K562 (cell line): ENCODE measurements around the gene PAQR7. TPM values are rescaled to one million over a fixed set of nuclear protein-coding genes. Genes with fewer than 3 reads are reported as not detected.

Source experiments
- ARID1B ChIP-seq: fragments of 450-650 bp; IDR thresholded peaks from 2 replicates; pipeline ENCODE4 v1.6.1; 2016; ENCODE audit warnings: antibody characterized with exemption, mild to moderate bottlenecking, inconsistent platforms
- CCAR2 ChIP-seq: fragments of 200-400 bp; formaldehyde crosslinking; IDR thresholded peaks from 2 replicates; pipeline ENCODE4 v1.6.1; 2017; ENCODE audit warnings: mild to moderate bottlenecking, low read depth, low read length
- CHD4 ChIP-seq: fragments of 200-600 bp; sonication (generic); IDR thresholded peaks from 3 replicates; pipeline ENCODE4 v1.6.1; 2012; ENCODE audit warnings: low read depth, mild to moderate bottlenecking, mixed read lengths, low read length, inconsistent platforms; ENCODE audit not compliant: insufficient read depth, insufficient replicate concordance, poor library complexity, severe bottlenecking
- DNMT1 ChIP-seq: fragments of 450-650 bp; IDR thresholded peaks from 2 replicates; pipeline ENCODE4 v1.6.1; 2016; ENCODE audit warnings: antibody characterized with exemption, mild to moderate bottlenecking
- ELF4 ChIP-seq: fragments of 450-650 bp; formaldehyde crosslinking; IDR thresholded peaks from 2 replicates; pipeline ENCODE4 v1.4.0; 2022; ENCODE audit warnings: missing genetic modification characterization
- FOXK1 ChIP-seq: sonication (generic); formaldehyde crosslinking; IDR thresholded peaks from 2 replicates; pipeline ENCODE4 v1.8.0; 2022; ENCODE audit warnings: missing genetic modification reagents, mild to moderate bottlenecking, borderline replicate concordance
- GTF2F1 ChIP-seq: IDR thresholded peaks from 2 replicates; pipeline ENCODE4 v1.6.1; 2011; ENCODE audit warnings: low read depth, low read length, improper control_type of control experiment
- ILF3 ChIP-seq: fragments of 450-650 bp; IDR thresholded peaks from 2 replicates; pipeline ENCODE4 v1.6.1; 2018; ENCODE audit warnings: antibody characterized with exemption, mild to moderate bottlenecking, moderate library complexity, borderline replicate concordance
- RBM34 ChIP-seq: fragments of 200-400 bp; formaldehyde crosslinking; IDR thresholded peaks from 2 replicates; pipeline ENCODE4 v1.6.1; 2018; ENCODE audit warnings: low read length, borderline replicate concordance; ENCODE audit not compliant: insufficient read depth
- RFX7 ChIP-seq: fragments of 250-450 bp; sonication (Bioruptor Pico); IDR thresholded peaks from 2 replicates; pipeline ENCODE4 v1.5.1; 2021; ENCODE audit warnings: mild to moderate bottlenecking
- SMAD4 ChIP-seq: fragments of 250-450 bp; sonication (Bioruptor Pico); conservative IDR thresholded peaks from 2 replicates; pipeline ENCODE4 v1.8.0; 2021; ENCODE audit warnings: inconsistent platforms, mild to moderate bottlenecking, moderate library complexity
- SMARCC2 ChIP-seq: fragments of 450-650 bp; IDR thresholded peaks from 2 replicates; pipeline ENCODE4 v1.6.1; 2017; ENCODE audit warnings: antibody characterized with exemption, moderate library complexity, mild to moderate bottlenecking, low read depth
- TEAD4 ChIP-seq, 2 experiments: sonication (generic) in 1 of 2; formaldehyde crosslinking in 1 of 2; IDR thresholded peaks; 2 replicates each; pipeline versions ENCODE4 v1.6.1 to v1.8.0; 2012 to 2022; ENCODE audit warnings: borderline replicate concordance in 1 of 2, inconsistent platforms in 1 of 2, low read length in 1 of 2, mild to moderate bottlenecking in 1 of 2, missing genetic modification reagents in 1 of 2
- ZNF24 ChIP-seq: fragments of 450-650 bp; IDR thresholded peaks from 2 replicates; pipeline ENCODE4 v1.6.1; 2016
- polyA plus RNA-seq, 8 experiments: library from polyadenylated mRNA; depleted of rRNA in 4 of 8; stranded (reverse) in 5 of 8; unstranded in 3 of 8; fragments of >200 nt; fragmentation: Nextera tagmentation in 2 of 8; fragmentation: Illumina TruSeq in 1 of 8; extraction: Ambion mirVana in 2 of 8; extraction: Trizol in 1 of 8; gene quantifications; 2 replicates each; pipeline versions ENCODE4 v1.2.1 to v1.2.3, GENCODE V29; 2011 to 2014; ENCODE audit warnings: inconsistent platforms in 1 of 8, missing spikeins in 1 of 8
- total RNA-seq, 7 experiments: library from RNA; depleted of rRNA in 6 of 7; stranded (reverse); fragments of >200 nt in 6 of 7; fragmentation: Illumina TruSeq in 2 of 7; extraction: Trizol in 2 of 7; gene quantifications; 2 replicates each; pipeline versions ENCODE4 v1.2.1 to v1.2.3, GENCODE V29; 2011 to 2021; ENCODE audit warnings: low replicate concordance in 1 of 7
- TF ChIP-seq, protein P1 (sequence below): fragments of 450-650 bp; formaldehyde crosslinking; IDR thresholded peaks from 2 replicates; pipeline ENCODE4 v1.4.0; 2020; ENCODE audit warnings: mild to moderate bottlenecking, moderate library complexity
- TF ChIP-seq, protein P2 (sequence below), 2 experiments: fragments of 150-350 bp in 1 of 2; IDR thresholded peaks; 2 replicates each; pipeline ENCODE4 v1.6.1; 2012 to 2016; ENCODE audit warnings: low read depth in 2 of 2, low read length in 2 of 2, mild to moderate bottlenecking in 1 of 2, moderate library complexity in 1 of 2
- TF ChIP-seq, protein P3 (sequence below): fragments of 450-650 bp; IDR thresholded peaks from 2 replicates; pipeline ENCODE4 v1.6.1; 2014; ENCODE audit warnings: low read depth, mild to moderate bottlenecking, moderate library complexity, borderline replicate concordance
- TF ChIP-seq, protein P4 (sequence below): fragments of 450-650 bp; conservative IDR thresholded peaks from 2 replicates; pipeline ENCODE4 v1.6.1; 2016; ENCODE audit warnings: missing genetic modification characterization, low read depth, mild to moderate bottlenecking, missing compliant biosample characterization, moderate library complexity
- TF ChIP-seq, protein P5 (sequence below): fragments of 200-800 bp; sonication (Bioruptor generic); IDR thresholded peaks from 2 replicates; pipeline ENCODE4 v1.6.1; 2017; ENCODE audit warnings: missing genetic modification characterization, missing compliant biosample characterization

Gene PAQR7
- total and polyA plus RNA-seq, 9 of the 15 experiments (the other 6 are each of a cell fraction or from before 2014, with no cell fraction given): 1.1 to 5.2 (median 2.6) TPM

DNA sequence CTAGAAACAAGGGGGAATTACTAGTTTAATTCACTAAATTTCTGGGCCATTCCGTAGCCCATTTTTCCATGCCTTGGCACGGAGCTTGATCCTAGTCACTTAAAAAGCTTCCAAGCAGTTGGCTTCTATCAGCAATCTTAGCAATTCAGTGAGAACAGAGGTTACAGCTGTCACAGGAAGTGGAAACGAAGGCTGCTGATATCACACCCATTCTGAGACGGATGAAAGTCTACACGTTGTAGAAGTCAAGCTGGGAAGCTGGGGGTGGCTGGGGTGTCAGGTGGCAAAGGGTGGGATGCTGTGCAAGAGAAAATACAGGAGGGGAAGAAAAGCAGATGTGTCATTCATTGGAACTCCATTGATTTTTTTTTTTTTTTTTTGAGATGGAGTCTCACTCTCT lies 42.5 kb upstream of the PAQR7 start (continued):
- TF ChIP-seq, protein P1, sequence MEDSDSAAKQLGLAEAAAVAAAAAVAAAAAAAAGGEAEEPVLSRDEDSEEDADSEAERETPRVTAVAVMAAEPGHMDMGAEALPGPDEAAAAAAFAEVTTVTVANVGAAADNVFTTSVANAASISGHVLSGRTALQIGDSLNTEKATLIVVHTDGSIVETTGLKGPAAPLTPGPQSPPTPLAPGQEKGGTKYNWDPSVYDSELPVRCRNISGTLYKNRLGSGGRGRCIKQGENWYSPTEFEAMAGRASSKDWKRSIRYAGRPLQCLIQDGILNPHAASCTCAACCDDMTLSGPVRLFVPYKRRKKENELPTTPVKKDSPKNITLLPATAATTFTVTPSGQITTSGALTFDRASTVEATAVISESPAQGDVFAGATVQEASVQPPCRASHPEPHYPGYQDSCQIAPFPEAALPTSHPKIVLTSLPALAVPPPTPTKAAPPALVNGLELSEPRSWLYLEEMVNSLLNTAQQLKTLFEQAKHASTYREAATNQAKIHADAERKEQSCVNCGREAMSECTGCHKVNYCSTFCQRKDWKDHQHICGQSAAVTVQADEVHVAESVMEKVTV: no peak
- TF ChIP-seq ELF4 (CRISPR knock-in tag) (no peak), RBM34 (no peak), ARID1B (peak; percentile 35; the same call in 1 of the 2 replicates), ILF3 (no peak), TEAD4 (IDR thresholded peaks at IDR 0.05; ENCODE audit: low read length) (peak; percentile 39; the same call in 1 of the 2 replicates), TEAD4 (CRISPR knock-in tag; IDR thresholded peaks at IDR 0.05; ENCODE audit: borderline replicate concordance) (no peak), RFX7 (CRISPR knock-in tag) (no peak), CCAR2 (no peak), GTF2F1 (no peak), ZNF24 (no peak), CHD4 (no peak), FOXK1 (CRISPR knock-in tag) (no peak), DNMT1 (no peak), SMAD4 (CRISPR knock-in tag) (no peak), SMARCC2 (no peak)
- TF ChIP-seq, protein P2, sequence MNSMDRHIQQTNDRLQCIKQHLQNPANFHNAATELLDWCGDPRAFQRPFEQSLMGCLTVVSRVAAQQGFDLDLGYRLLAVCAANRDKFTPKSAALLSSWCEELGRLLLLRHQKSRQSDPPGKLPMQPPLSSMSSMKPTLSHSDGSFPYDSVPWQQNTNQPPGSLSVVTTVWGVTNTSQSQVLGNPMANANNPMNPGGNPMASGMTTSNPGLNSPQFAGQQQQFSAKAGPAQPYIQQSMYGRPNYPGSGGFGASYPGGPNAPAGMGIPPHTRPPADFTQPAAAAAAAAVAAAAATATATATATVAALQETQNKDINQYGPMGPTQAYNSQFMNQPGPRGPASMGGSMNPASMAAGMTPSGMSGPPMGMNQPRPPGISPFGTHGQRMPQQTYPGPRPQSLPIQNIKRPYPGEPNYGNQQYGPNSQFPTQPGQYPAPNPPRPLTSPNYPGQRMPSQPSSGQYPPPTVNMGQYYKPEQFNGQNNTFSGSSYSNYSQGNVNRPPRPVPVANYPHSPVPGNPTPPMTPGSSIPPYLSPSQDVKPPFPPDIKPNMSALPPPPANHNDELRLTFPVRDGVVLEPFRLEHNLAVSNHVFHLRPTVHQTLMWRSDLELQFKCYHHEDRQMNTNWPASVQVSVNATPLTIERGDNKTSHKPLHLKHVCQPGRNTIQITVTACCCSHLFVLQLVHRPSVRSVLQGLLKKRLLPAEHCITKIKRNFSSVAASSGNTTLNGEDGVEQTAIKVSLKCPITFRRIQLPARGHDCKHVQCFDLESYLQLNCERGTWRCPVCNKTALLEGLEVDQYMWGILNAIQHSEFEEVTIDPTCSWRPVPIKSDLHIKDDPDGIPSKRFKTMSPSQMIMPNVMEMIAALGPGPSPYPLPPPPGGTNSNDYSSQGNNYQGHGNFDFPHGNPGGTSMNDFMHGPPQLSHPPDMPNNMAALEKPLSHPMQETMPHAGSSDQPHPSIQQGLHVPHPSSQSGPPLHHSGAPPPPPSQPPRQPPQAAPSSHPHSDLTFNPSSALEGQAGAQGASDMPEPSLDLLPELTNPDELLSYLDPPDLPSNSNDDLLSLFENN (IDR thresholded peaks at IDR 0.05; ENCODE audit: low read depth in 2 of 2, low read length in 2 of 2): no peak
- TF ChIP-seq, protein P3, sequence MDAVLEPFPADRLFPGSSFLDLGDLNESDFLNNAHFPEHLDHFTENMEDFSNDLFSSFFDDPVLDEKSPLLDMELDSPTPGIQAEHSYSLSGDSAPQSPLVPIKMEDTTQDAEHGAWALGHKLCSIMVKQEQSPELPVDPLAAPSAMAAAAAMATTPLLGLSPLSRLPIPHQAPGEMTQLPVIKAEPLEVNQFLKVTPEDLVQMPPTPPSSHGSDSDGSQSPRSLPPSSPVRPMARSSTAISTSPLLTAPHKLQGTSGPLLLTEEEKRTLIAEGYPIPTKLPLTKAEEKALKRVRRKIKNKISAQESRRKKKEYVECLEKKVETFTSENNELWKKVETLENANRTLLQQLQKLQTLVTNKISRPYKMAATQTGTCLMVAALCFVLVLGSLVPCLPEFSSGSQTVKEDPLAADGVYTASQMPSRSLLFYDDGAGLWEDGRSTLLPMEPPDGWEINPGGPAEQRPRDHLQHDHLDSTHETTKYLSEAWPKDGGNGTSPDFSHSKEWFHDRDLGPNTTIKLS: no peak
- TF ChIP-seq, protein P4, sequence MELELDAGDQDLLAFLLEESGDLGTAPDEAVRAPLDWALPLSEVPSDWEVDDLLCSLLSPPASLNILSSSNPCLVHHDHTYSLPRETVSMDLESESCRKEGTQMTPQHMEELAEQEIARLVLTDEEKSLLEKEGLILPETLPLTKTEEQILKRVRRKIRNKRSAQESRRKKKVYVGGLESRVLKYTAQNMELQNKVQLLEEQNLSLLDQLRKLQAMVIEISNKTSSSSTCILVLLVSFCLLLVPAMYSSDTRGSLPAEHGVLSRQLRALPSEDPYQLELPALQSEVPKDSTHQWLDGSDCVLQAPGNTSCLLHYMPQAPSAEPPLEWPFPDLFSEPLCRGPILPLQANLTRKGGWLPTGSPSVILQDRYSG (tag): no peak
- TF ChIP-seq, protein P5, sequence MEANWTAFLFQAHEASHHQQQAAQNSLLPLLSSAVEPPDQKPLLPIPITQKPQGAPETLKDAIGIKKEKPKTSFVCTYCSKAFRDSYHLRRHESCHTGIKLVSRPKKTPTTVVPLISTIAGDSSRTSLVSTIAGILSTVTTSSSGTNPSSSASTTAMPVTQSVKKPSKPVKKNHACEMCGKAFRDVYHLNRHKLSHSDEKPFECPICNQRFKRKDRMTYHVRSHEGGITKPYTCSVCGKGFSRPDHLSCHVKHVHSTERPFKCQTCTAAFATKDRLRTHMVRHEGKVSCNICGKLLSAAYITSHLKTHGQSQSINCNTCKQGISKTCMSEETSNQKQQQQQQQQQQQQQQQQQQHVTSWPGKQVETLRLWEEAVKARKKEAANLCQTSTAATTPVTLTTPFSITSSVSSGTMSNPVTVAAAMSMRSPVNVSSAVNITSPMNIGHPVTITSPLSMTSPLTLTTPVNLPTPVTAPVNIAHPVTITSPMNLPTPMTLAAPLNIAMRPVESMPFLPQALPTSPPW (CRISPR knock-in tag): no peak
